Karpas-422 (cell line): Measurements from ENCODE around the gene MSL1. TPM values are rescaled to one million over a fixed set of nuclear protein-coding genes. Genes with fewer than 3 reads are reported as not detected.

Source experiments
- DNase-seq: peaks from one replicate; pipeline ENCODE4 v3.0.0-alpha.2; 2015
- H2AFZ ChIP-seq: fragments of 200-600 bp; sonication (generic); 2 replicates; pipeline ENCODE4 v1.6.1; 2014; ENCODE audit warnings: antibody characterized with exemption, low read length, mixed read lengths
- H3K27ac ChIP-seq: fragments of 200-600 bp; sonication (generic); 2 replicates; pipeline ENCODE4 v1.5.1; 2014; ENCODE audit warnings: mild to moderate bottlenecking, low read length, moderate library complexity
- H3K27me3 ChIP-seq: fragments of 200-600 bp; sonication (generic); 2 replicates; pipeline ENCODE4 v1.6.1; 2014; ENCODE audit warnings: low read length, mixed read lengths
- H3K36me3 ChIP-seq: fragments of 200-600 bp; sonication (generic); 2 replicates; pipeline ENCODE4 v1.6.1; 2014; ENCODE audit warnings: low read length, mixed read lengths; ENCODE audit not compliant: insufficient read depth
- H3K4me1 ChIP-seq: fragments of 200-600 bp; sonication (generic); 2 replicates; pipeline ENCODE4 v1.6.1; 2014; ENCODE audit warnings: mild to moderate bottlenecking, low read length, mixed read lengths
- H3K4me2 ChIP-seq: fragments of 200-600 bp; sonication (generic); 2 replicates; pipeline ENCODE4 v1.6.1; 2014; ENCODE audit warnings: low read length, low read depth, mild to moderate bottlenecking; ENCODE audit not compliant: poor library complexity, severe bottlenecking
- H3K4me3 ChIP-seq: fragments of 200-600 bp; sonication (generic); 2 replicates; pipeline ENCODE4 v1.5.1; 2014; ENCODE audit warnings: mild to moderate bottlenecking, antibody characterized with exemption, low read length, mixed read lengths
- H3K79me2 ChIP-seq: fragments of 200-600 bp; sonication (generic); 2 replicates; pipeline ENCODE4 v1.6.1; 2014; ENCODE audit warnings: mild to moderate bottlenecking, low read length, mixed read lengths
- H3K9ac ChIP-seq: fragments of 200-600 bp; sonication (generic); 2 replicates; pipeline ENCODE4 v1.6.0; 2014; ENCODE audit warnings: low read length
- H3K9me2 ChIP-seq: fragments of 200-600 bp; sonication (generic), shearing (Covaris generic); replicated peaks from 2 replicates; pipeline ENCODE4 v1.6.0; 2014; ENCODE audit warnings: mild to moderate bottlenecking, low read length, moderate library complexity; ENCODE audit not compliant: insufficient read depth
- H3K9me3 ChIP-seq: fragments of 300-700, 200-600 bp; sonication (generic); 2 replicates; pipeline ENCODE4 v1.6.1; 2014; ENCODE audit warnings: low read length, mixed read lengths
- H4K20me1 ChIP-seq: fragments of 200-600 bp; sonication (generic); 2 replicates; pipeline ENCODE4 v1.6.1; 2014; ENCODE audit warnings: mild to moderate bottlenecking, antibody characterized with exemption, low read length, low read depth; ENCODE audit not compliant: insufficient read depth
- total RNA-seq: library from RNA; depleted of rRNA; stranded (reverse); fragments of >200 nt; shearing (Covaris generic); gene quantifications from 2 replicates; pipeline ENCODE4 v1.2.3, GENCODE V29; 2014; ENCODE audit warnings: low replicate concordance

Gene MSL1
- total RNA-seq, 1 experiment from 2014 or later = 48.6 TPM

DNA sequence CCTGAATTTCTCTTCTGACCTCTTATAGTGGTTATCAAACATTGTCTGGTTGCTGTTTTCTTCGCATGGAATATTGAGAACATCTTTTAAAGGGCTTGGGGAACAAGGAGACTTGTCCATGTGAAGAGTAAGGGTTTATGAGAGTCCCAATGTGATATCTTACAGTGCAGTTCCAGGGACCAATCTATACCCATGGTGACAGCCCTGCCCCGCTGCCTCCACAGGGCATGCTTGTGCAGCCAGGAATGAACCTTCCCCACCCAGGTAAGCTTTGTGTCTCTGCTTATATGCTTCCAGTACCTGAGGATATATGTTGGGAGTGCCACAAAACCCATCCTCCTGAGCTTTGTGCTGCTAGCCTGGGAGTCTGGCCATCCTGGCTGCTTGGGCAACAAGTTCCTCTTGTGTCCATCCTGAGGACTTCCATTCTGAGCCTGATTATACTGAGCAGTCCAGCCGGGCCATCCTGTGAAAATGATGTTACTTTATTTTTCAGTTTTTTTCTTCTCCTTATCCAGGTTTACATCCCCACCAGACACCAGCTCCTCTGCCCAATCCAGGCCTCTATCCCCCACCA, 46.0 kb downstream of the MSL1 start:
- Histone ChIP-seq H3K4me1 (no peaks in the 10 kb centered on the region), H3K4me2 (no peak overlapping the region), H3K79me2 (0 out of 2 replicates have a peak, but pooled peaks cover 7% of the 10 kb centered on the region), H3K36me3 (peaks cover 50% of the 10 kb centered on the region), H4K20me1 (no peaks in the 10 kb centered on the region), H3K9ac (no peak overlapping the region), H3K27me3 (no peaks in the 10 kb centered on the region), H3K9me3 (no peaks in the 10 kb centered on the region), H3K27ac (no peak overlapping the region), H2AFZ (no peak overlapping the region), H3K9me2 (no peaks in the 10 kb centered on the region), H3K4me3 (no peak overlapping the region)
- no peak for DNase-seq

DNA sequence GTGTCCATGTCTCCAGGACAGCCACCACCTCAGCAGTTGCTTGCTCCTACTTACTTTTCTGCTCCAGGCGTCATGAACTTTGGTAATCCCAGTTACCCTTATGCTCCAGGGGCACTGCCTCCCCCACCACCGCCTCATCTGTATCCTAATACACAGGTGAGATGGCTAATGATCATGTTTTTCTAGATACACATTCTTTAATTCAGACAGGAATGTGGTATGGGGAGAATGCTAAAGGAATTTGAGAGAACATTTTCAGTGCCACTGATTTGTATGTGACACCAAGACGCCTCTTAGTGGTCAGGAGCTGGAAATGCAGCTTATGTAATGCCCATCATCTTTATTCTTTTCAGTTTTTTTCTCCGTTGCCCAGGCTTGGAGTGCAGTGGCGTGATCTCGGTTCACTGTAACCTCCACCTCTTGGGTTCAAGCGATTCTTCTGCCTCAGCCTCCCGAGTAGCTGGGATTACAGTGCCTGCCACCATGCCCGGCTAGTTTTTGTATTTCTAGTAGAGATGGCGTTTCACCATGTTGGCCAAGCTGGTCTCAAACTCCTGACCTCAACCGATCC, 46.6 kb downstream of the MSL1 start:
- H3K9me2 ChIP-seq = no peaks in the 10 kb centered on the region
- H3K27ac ChIP-seq = no peak overlapping the region
- DNase-seq = peak; percentile 83

GRCh38 chr17:40170325-40170724, 48.6 kb downstream of the MSL1 start:
- Histone ChIP-seq H3K79me2 (no peaks in the 10 kb centered on the region), H3K36me3 (peaks cover 39% of the 10 kb centered on the region), H3K27ac (no peak overlapping the region), H3K9ac (no peak overlapping the region), H3K9me3 (no peaks in the 10 kb centered on the region), H4K20me1 (no peaks in the 10 kb centered on the region), H3K9me2 (no peaks in the 10 kb centered on the region), H3K4me1 (no peaks in the 10 kb centered on the region), H3K27me3 (no peaks in the 10 kb centered on the region), H3K4me2 (no peak overlapping the region), H2AFZ (no peak overlapping the region), H3K4me3 (no peak overlapping the region)
- DNase-seq = no peak

More for the DNA sequence above, 46.6 kb downstream of the MSL1 start:
- Histone ChIP-seq H3K4me3 (no peak overlapping the region), H3K4me1 (no peaks in the 10 kb centered on the region), H3K4me2 (no peak overlapping the region), H4K20me1 (no peaks in the 10 kb centered on the region), H3K9me3 (no peaks in the 10 kb centered on the region), H2AFZ (no peak overlapping the region), H3K36me3 (peaks cover 47% of the 10 kb centered on the region), H3K9ac (no peak overlapping the region), H3K79me2 (0 out of 2 replicates have a peak, but pooled peaks cover 6% of the 10 kb centered on the region), H3K27me3 (no peaks in the 10 kb centered on the region)

DNA sequence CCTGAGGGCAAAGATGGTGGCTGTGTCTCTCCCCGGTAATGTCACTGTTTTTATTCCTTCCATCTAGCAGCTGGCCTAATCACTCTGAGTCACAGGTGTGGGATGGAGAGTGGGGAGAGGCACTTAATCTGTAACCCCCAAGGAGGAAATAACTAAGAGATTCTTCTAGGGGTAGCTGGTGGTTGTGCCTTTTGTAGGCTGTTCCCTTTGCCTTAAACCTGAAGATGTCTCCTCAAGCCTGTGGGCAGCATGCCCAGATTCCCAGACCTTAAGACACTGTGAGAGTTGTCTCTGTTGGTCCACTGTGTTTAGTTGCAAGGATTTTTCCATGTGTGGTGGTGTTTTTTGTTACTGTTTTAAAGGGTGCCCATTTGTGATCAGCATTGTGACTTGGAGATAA, 50.0 kb downstream of the MSL1 start:
- Histone ChIP-seq H3K9me3 (no peaks in the 10 kb centered on the region), H3K9me2 (no peaks in the 10 kb centered on the region), H3K36me3 (peaks cover 34% of the 10 kb centered on the region), H3K27me3 (no peaks in the 10 kb centered on the region), H3K4me2 (no peak overlapping the region), H4K20me1 (no peaks in the 10 kb centered on the region), H3K4me3 (no peak overlapping the region), H3K4me1 (peaks cover 3% of the 10 kb centered on the region), H3K9ac (no peak overlapping the region), H3K79me2 (no peaks in the 10 kb centered on the region), H3K27ac (no peak overlapping the region), H2AFZ (no peak overlapping the region)
- no peak for DNase-seq

DNA sequence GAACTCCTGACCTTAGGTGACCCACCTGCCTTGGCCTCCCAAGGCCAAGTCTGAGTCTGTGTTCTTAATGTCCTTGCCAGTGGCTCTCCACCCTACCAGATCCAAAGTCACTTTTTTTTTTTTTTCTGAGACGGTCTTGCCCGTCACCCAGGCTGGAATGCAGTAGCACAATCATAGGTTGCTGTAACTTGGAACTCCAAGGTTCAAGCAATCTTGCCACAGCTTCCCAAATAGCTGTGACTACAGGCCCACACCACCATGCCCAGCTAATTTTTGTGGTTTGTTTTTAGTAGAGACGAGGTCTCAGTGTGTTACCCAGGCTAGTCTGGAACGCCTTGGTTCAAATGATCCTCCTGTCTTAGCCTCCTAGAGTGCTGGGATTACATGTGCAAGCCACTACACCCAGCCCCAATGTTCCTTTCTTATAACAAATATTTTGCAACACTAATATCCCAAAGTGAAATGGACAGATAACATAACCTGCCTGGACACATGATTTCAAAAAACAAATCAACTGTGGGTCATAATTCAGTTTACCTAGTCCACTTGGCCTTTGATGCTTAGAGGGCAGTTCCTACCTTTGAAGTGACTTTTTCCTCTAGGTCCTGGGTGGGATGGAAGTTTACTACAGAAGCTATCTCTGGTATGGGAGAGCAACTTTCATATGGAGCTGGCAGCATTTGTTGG, 51.5 kb downstream of the MSL1 start:
- H3K4me3 ChIP-seq = no peak overlapping the region
- H3K79me2 ChIP-seq = no peaks in the 10 kb centered on the region
- no peaks in the 10 kb centered on the region for H3K9me3 ChIP-seq
- DNase-seq = no peak
- H3K36me3 ChIP-seq = peaks cover 34% of the 10 kb centered on the region
- no peaks in the 10 kb centered on the region for H3K9me2 ChIP-seq
- peaks cover 18% of the 10 kb centered on the region for H3K4me1 ChIP-seq
- no peak overlapping the region for H3K27ac ChIP-seq
- no peak overlapping the region for H2AFZ ChIP-seq
- no peak overlapping the region for H3K4me2 ChIP-seq
- no peak overlapping the region for H3K9ac ChIP-seq
- H3K27me3 ChIP-seq = no peaks in the 10 kb centered on the region
- H4K20me1 ChIP-seq = no peaks in the 10 kb centered on the region

DNA sequence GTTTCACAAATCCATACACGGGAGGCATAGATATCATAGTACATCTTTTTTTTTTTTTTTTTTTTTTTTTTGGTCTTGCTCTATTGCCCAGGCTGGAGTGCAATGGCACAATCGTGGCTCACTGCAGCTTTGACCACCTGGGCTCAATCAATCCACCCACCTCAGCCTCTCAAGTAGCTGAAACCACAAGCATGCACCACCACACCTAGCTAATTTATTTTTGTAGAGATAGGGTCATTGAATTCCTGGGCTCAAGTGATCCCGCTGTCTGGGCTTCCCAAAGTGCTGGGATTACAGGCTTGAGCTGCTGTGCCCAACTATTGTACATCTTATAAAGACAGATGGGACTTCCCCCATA, 52.0 kb downstream of the MSL1 start:
- Histone ChIP-seq H3K4me1 (peaks cover 20% of the 10 kb centered on the region), H2AFZ (no peak overlapping the region), H3K9me3 (no peaks in the 10 kb centered on the region), H3K27ac (no peak overlapping the region), H3K4me3 (no peak overlapping the region), H3K36me3 (peaks cover 32% of the 10 kb centered on the region), H3K9me2 (no peaks in the 10 kb centered on the region), H3K27me3 (no peaks in the 10 kb centered on the region), H3K79me2 (no peaks in the 10 kb centered on the region), H3K9ac (no peak overlapping the region), H3K4me2 (no peak overlapping the region), H4K20me1 (no peaks in the 10 kb centered on the region)
- no peak for DNase-seq

DNA sequence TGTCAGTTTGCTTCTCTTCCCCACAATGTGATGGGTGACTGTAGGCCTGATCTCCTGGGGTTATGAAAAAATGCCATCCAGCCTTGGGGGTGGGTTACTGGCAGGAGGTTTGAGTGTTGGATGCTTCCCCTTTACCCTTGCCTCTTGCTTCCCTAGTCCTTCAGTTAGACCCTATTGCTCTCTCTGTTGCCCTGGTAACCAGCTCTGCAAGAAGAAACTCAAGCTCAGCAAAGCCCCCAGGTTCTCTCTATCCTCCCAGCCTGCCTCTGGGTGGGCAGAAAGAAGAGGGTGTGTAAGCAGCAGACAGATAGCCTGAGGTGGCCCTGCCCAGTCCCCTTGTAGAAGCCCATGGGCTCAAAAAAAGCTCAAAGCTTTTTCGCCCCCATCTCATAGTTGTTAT, 52.7 kb downstream of the MSL1 start:
- Histone ChIP-seq H3K36me3 (peaks cover 24% of the 10 kb centered on the region; the same call in 1 of the 2 replicates), H2AFZ (no peak overlapping the region), H3K9me3 (no peaks in the 10 kb centered on the region), H3K9me2 (no peaks in the 10 kb centered on the region), H3K79me2 (no peaks in the 10 kb centered on the region), H3K9ac (no peak overlapping the region), H4K20me1 (no peaks in the 10 kb centered on the region), H3K4me3 (no peak overlapping the region), H3K27ac (no peak overlapping the region), H3K27me3 (no peaks in the 10 kb centered on the region), H3K4me2 (no peak overlapping the region), H3K4me1 (peaks cover 20% of the 10 kb centered on the region)
- DNase-seq = peak; percentile 52

DNA sequence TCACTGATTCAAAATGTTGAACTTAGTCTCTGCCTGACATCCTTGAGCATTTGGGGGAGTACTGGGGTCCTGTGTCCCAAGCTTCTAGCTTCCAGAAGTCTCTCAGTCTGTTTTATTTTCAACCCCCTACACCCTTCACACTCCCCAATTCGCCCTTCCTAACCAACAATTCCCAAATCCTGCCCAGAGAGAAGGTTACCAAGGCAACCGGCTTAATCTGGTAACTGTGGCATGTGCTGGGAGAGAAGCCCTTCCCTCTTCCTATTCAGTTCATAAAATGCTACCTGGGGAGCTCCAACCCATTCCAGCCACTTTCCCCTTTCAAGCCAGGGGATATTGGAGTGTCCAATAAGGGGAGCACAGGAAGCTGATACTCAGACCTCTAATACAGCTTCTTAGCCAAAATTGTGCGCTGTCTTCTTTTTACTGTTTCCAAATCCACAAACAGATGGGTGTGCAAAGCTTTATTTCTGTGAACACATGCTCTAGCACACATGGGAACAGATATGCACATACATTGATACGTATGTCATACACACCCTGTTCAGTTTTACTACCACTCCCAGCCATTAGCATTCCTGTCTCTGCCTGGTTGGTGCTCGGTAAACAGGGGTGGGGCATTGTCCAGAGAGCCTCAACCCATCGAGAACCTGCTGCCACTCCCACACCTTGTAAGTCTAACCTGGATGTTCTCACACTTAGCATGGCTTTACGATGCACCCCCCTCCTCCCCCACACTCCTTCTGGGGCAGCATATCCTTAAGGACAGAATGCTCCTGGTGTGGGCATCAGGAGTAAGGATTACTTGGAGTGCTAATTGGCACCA, 54.4 kb downstream of the MSL1 start:
- H3K4me2 ChIP-seq = peak overlapping the region; percentile 78
- H4K20me1 ChIP-seq = no peaks in the 10 kb centered on the region
- no peaks in the 10 kb centered on the region for H3K9me3 ChIP-seq
- H3K27ac ChIP-seq = no peak overlapping the region
- H3K4me3 ChIP-seq = no peak overlapping the region; the same call in 1 of the 2 replicates
- no peaks in the 10 kb centered on the region for H3K27me3 ChIP-seq
- H3K9me2 ChIP-seq = no peaks in the 10 kb centered on the region
- H2AFZ ChIP-seq = no peak overlapping the region
- peaks cover 25% of the 10 kb centered on the region for H3K4me1 ChIP-seq
- no peak for DNase-seq
- H3K36me3 ChIP-seq = peaks cover 9% of the 10 kb centered on the region; the same call in 1 of the 2 replicates
- H3K79me2 ChIP-seq = no peaks in the 10 kb centered on the region
- H3K9ac ChIP-seq = no peak overlapping the region; the same call in 1 of the 2 replicates
